Caco-2 (cell line): ENCODE measurements around the gene SCFD2. TPM values are rescaled to one million over a fixed set of nuclear protein-coding genes. Genes with fewer than 3 reads are reported as not detected.

Experiments used
- BruUV-seq: library from RNA; stranded (reverse); fragments of 400-500 nt; replicated peaks from 2 replicates; lab custom pipeline; 2021; lab: Mats Ljungman, UMichigan
- CTCF ChIA-PET: fragments of 300-600 bp; sonication (Branson Sonifier 250); formaldehyde crosslinking; loops from one replicate; lab custom pipeline; 2022; ENCODE audit warnings: antibody characterized with exemption; lab: Charles Lee
- POLR2A ChIA-PET: fragments of 300-600 bp; sonication (Branson Sonifier 250); formaldehyde crosslinking; loops from one replicate; lab custom pipeline; 2022; ENCODE audit warnings: antibody characterized with exemption; lab: Charles Lee
- DNase-seq, 2 experiments: peaks; one replicate each; pipeline versions ENCODE4 v3.0.0 to v3.0.0-alpha.2; 2020 to 2022
- H3K27me3 ChIP-seq: replicated peaks from 2 replicates; pipeline ENCODE4 v1.6.0; 2011; ENCODE audit warnings: low read length; ENCODE audit not compliant: control insufficient read depth, insufficient read depth
- H3K36me3 ChIP-seq: 2 replicates; pipeline ENCODE4 v1.5.1; 2011; ENCODE audit warnings: low read length; ENCODE audit not compliant: control insufficient read depth, insufficient read depth
- H3K4me1 ChIP-seq: fragments of 250-450 bp; sonication (Bioruptor Pico); 2 replicates; pipeline ENCODE4 v1.5.1; 2020; ENCODE audit warnings: mild to moderate bottlenecking
- H3K4me3 ChIP-seq: 2 replicates; pipeline ENCODE4 v1.5.1; 2011; ENCODE audit warnings: low read depth, mild to moderate bottlenecking, control low read depth, low read length
- H3K9me3 ChIP-seq: fragments of 250-450 bp; sonication (Bioruptor Pico); 2 replicates; pipeline ENCODE4 v1.5.1; 2020; ENCODE audit warnings: mild to moderate bottlenecking, moderate library complexity
- H3K27ac Mint-ChIP-seq: one replicate; pipeline ENCODE4 v1.8.0; 2022; ENCODE audit warnings: mixed read lengths; ENCODE audit not compliant: unreplicated experiment
- H3K27me3 Mint-ChIP-seq: one replicate; pipeline ENCODE4 v1.8.0; 2022; ENCODE audit warnings: mixed read lengths; ENCODE audit not compliant: insufficient read depth, unreplicated experiment
- H3K36me3 Mint-ChIP-seq: one replicate; pipeline ENCODE4 v1.8.0; 2022; ENCODE audit warnings: mild to moderate bottlenecking, mixed read lengths; ENCODE audit not compliant: insufficient read depth, unreplicated experiment
- H3K4me1 Mint-ChIP-seq: one replicate; pipeline ENCODE4 v1.8.0; 2022; ENCODE audit warnings: low read depth, mixed read lengths; ENCODE audit not compliant: unreplicated experiment
- H3K4me3 Mint-ChIP-seq: one replicate; pipeline ENCODE4 v1.8.0; 2022; ENCODE audit warnings: mild to moderate bottlenecking, moderate library complexity, mixed read lengths; ENCODE audit not compliant: unreplicated experiment
- H3K9me3 Mint-ChIP-seq: one replicate; pipeline ENCODE4 v1.8.0; 2022; ENCODE audit warnings: mixed read lengths; ENCODE audit not compliant: unreplicated experiment
- CTCF ChIP-seq, 2 experiments: fragments of 200-600 bp in 1 of 2; IDR thresholded peaks; 1 replicate in 1 of 2; 2 replicates in 1 of 2; pipeline versions ENCODE4 v1.5.1 to v1.8.0; 2011 to 2022; ENCODE audit warnings: antibody characterized with exemption in 1 of 2, control low read depth in 1 of 2, inconsistent platforms in 1 of 2, low read depth in 1 of 2, low read length in 1 of 2, mild to moderate bottlenecking in 1 of 2, moderate library complexity in 1 of 2; ENCODE audit not compliant: insufficient read depth in 1 of 2, severe bottlenecking in 1 of 2, unreplicated experiment in 1 of 2
- intact Hi-C: fragments of 100-400 bp; cut with micrococcal nuclease; formaldehyde crosslinking; loops from one replicate; pipeline ENCODE4 v1.10.0; 2022; ENCODE audit not compliant: unreplicated experiment
- total RNA-seq: library from RNA; stranded (reverse); gene quantifications from 2 replicates; pipeline ENCODE4 v1.2.3, GENCODE V29; 2022

The SCFD2 gene
- total RNA-seq, 1 experiment from 2014 or later, result 12.2 TPM

GRCh38 chr4:52843958-52844357, 521.9 kb downstream of the SCFD2 start:
- Histone ChIP-seq H3K9me3 (no peaks in the 10 kb centered on the region), H3K36me3 (no peaks in the 10 kb centered on the region), H3K4me3 (no peak overlapping the region), H3K27me3 (no peaks in the 10 kb centered on the region), H3K4me1 (peaks cover 14% of the 10 kb centered on the region)
- intact Hi-C loops, result no loop called here
- CTCF ChIA-PET, result no interaction called here
- BruUV-seq, result no TSS peak
- no peak overlapping the region for H3K27ac Mint-ChIP-seq
- H3K36me3 Mint-ChIP-seq, result no peaks in the 10 kb centered on the region
- no peaks in the 10 kb centered on the region for H3K27me3 Mint-ChIP-seq
- H3K4me3 Mint-ChIP-seq, result no peak overlapping the region
- H3K4me1 Mint-ChIP-seq, result peaks cover 6% of the 10 kb centered on the region
- DNase-seq, result no peak
- POLR2A ChIA-PET, result no interaction called here
- TF ChIP-seq CTCF (IDR thresholded peaks at IDR 0.05; ENCODE audit: insufficient read depth in 1 of 2, low read depth in 1 of 2, low read length in 1 of 2, severe bottlenecking in 1 of 2, unreplicated experiment in 1 of 2), result no peak
- H3K9me3 Mint-ChIP-seq, result no peaks in the 10 kb centered on the region

GRCh38 chr4:52843351-52843750, 522.5 kb downstream of the SCFD2 start:
- DNase-seq, result no peak
- intact Hi-C loops, result no loop called here
- Histone ChIP-seq H3K36me3 (no peaks in the 10 kb centered on the region), H3K4me3 (no peak overlapping the region), H3K9me3 (no peaks in the 10 kb centered on the region), H3K4me1 (peaks cover 16% of the 10 kb centered on the region), H3K27me3 (no peaks in the 10 kb centered on the region)
- no peaks in the 10 kb centered on the region for H3K9me3 Mint-ChIP-seq
- no peak for TF ChIP-seq CTCF (IDR thresholded peaks at IDR 0.05; ENCODE audit: insufficient read depth in 1 of 2, low read depth in 1 of 2, low read length in 1 of 2, severe bottlenecking in 1 of 2, unreplicated experiment in 1 of 2)
- CTCF ChIA-PET, result interaction anchor here (0.7 kb wide), 1 partner anchor 41 kb away, joined by 3 read pairs; no protein-coding TSS in a partner anchor
- no TSS peak for BruUV-seq
- no peak overlapping the region for H3K4me3 Mint-ChIP-seq
- no peaks in the 10 kb centered on the region for H3K27me3 Mint-ChIP-seq
- POLR2A ChIA-PET, result no interaction called here
- H3K36me3 Mint-ChIP-seq, result no peaks in the 10 kb centered on the region
- H3K4me1 Mint-ChIP-seq, result peaks cover 11% of the 10 kb centered on the region
- H3K27ac Mint-ChIP-seq, result no peak overlapping the region

GRCh38 chr4:52842792-52843191, 523.1 kb downstream of the SCFD2 start:
- no peaks in the 10 kb centered on the region for H3K9me3 Mint-ChIP-seq
- no peak overlapping the region for H3K27ac Mint-ChIP-seq
- POLR2A ChIA-PET, result no interaction called here
- H3K27me3 Mint-ChIP-seq, result no peaks in the 10 kb centered on the region
- Histone ChIP-seq H3K36me3 (no peaks in the 10 kb centered on the region), H3K4me3 (no peak overlapping the region), H3K27me3 (no peaks in the 10 kb centered on the region), H3K9me3 (no peaks in the 10 kb centered on the region), H3K4me1 (peaks cover 18% of the 10 kb centered on the region)
- no peak for TF ChIP-seq CTCF (IDR thresholded peaks at IDR 0.05; ENCODE audit: insufficient read depth in 1 of 2, low read depth in 1 of 2, low read length in 1 of 2, severe bottlenecking in 1 of 2, unreplicated experiment in 1 of 2)
- no TSS peak for BruUV-seq
- CTCF ChIA-PET, result interaction anchor here (0.7 kb wide), 1 partner anchor 40 kb away, joined by 3 read pairs; no protein-coding TSS in a partner anchor
- intact Hi-C loops, result no loop called here
- no peak overlapping the region for H3K4me3 Mint-ChIP-seq
- no peaks in the 10 kb centered on the region for H3K36me3 Mint-ChIP-seq
- no peak for DNase-seq
- H3K4me1 Mint-ChIP-seq, result peaks cover 17% of the 10 kb centered on the region
